ENCODE measurements around the gene ZNF239. TPM values are rescaled to one million over a fixed set of nuclear protein-coding genes. Genes with fewer than 3 reads are reported as not detected.

Gene ZNF239
- total RNA-seq, 1 experiment from 2014 or later: 7.7 TPM

DNA sequence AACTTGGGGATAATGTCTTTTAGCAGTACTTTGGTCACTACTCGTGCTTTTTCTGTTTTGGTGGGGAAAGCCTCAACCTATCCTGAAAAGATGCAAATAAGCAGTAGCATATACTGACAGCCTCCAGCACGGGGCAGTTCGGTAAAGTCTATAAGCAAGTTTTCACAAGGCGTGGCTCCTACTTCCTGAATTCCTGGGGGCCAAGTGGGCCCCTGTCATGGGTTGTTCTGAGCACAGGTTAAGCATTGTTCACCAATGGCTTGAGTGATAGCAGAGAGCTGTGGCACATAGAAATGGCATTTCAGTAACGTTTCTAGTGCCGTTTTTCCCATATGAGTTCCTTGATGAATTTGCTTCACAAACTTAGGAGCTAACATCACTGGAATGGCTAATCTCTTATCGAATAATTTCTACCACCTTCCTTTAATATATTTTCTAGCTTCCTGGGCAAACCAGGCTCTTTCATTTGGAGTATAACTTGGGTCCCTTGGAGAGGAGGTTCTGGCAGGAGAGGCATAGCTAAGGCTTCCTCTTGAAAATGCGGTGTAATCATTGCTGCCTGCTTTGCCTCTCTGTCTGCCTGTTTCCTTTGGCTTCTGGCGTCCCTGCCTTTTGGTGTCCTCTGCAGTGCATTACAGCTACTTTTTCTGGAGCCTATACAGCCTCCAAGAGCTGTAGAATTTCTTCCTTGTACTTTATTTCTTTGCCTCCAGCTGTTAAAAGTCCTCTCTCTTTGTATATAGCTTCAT, 11.7 kb upstream of the ZNF239 start:
- no peak for ATAC-seq
- peaks cover 14% of the 10 kb centered on the region for H3K9me3 Mint-ChIP-seq
- no peak overlapping the region for H3K27ac Mint-ChIP-seq
- peaks cover 17% of the 10 kb centered on the region for H3K27me3 Mint-ChIP-seq (ENCODE audit: low read depth)
- ChIA-PET POLR2A (no interaction called here), CTCF (no interaction called here)
- 0 out of 2 replicates have a peak, but pooled peaks cover 3% of the 10 kb centered on the region for H3K36me3 Mint-ChIP-seq
- no peaks in the 10 kb centered on the region for H3K4me1 Mint-ChIP-seq
- DNase-seq (ENCODE audit: low spot score): no peak
- TF ChIP-seq ZNF263 (CRISPR knock-in tag; IDR thresholded peaks at IDR 0.05; ENCODE audit: low read depth) (no peak), CREM (CRISPR knock-in tag; IDR thresholded peaks at IDR 0.05) (no peak), HMGA2 (CRISPR knock-in tag; IDR thresholded peaks at IDR 0.05) (no peak), FOXK1 (CRISPR knock-in tag; IDR thresholded peaks at IDR 0.05) (no peak), SMAD3 (CRISPR knock-in tag; IDR thresholded peaks at IDR 0.05; ENCODE audit: borderline replicate concordance) (no peak)
- TF ChIP-seq, protein P1, sequence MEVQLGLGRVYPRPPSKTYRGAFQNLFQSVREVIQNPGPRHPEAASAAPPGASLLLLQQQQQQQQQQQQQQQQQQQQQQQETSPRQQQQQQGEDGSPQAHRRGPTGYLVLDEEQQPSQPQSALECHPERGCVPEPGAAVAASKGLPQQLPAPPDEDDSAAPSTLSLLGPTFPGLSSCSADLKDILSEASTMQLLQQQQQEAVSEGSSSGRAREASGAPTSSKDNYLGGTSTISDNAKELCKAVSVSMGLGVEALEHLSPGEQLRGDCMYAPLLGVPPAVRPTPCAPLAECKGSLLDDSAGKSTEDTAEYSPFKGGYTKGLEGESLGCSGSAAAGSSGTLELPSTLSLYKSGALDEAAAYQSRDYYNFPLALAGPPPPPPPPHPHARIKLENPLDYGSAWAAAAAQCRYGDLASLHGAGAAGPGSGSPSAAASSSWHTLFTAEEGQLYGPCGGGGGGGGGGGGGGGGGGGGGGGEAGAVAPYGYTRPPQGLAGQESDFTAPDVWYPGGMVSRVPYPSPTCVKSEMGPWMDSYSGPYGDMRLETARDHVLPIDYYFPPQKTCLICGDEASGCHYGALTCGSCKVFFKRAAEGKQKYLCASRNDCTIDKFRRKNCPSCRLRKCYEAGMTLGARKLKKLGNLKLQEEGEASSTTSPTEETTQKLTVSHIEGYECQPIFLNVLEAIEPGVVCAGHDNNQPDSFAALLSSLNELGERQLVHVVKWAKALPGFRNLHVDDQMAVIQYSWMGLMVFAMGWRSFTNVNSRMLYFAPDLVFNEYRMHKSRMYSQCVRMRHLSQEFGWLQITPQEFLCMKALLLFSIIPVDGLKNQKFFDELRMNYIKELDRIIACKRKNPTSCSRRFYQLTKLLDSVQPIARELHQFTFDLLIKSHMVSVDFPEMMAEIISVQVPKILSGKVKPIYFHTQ (CRISPR knock-in tag; IDR thresholded peaks at IDR 0.05): no peak
- no peak overlapping the region for H3K4me3 Mint-ChIP-seq

DNA sequence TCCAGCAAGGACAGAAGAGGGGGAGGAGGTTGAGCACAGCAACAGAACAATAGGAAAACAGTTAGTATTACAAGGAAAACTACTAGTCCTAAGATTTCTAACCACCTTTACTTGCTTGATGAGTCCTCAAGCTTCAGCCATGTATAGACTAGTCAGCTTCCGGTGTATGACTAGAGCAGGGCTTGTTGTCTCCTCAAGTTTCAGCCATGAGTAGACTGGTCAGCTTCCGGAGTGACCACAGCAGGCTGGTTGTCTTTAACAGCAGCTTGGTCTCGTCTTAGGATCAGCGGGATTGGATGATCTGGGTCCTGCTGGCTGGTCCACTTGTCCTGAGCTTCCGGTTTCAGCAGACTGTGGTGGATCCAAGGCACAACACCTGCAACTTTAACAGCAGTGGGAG, 10.6 kb upstream of the ZNF239 start:
- POLR2A ChIA-PET: interaction anchor here (0.6 kb wide), 1 partner anchor 14 kb away, joined by 3 read pairs; no protein-coding TSS in a partner anchor
- CTCF ChIA-PET: no interaction called here
- Mint-ChIP-seq H3K27ac (no peak overlapping the region), H3K4me1 (no peaks in the 10 kb centered on the region), H3K4me3 (no peak overlapping the region), H3K27me3 (ENCODE audit: low read depth) (peaks cover 20% of the 10 kb centered on the region), H3K9me3 (peaks cover 4% of the 10 kb centered on the region), H3K36me3 (no peaks in the 10 kb centered on the region)
- TF ChIP-seq CREB1 (CRISPR knock-in tag; IDR thresholded peaks at IDR 0.05): no peak
- no peak for TF ChIP-seq EMX1 (CRISPR knock-in tag; IDR thresholded peaks at IDR 0.05)
- ATAC-seq (no peak), DNase-seq (ENCODE audit: low spot score) (no peak)

DNA sequence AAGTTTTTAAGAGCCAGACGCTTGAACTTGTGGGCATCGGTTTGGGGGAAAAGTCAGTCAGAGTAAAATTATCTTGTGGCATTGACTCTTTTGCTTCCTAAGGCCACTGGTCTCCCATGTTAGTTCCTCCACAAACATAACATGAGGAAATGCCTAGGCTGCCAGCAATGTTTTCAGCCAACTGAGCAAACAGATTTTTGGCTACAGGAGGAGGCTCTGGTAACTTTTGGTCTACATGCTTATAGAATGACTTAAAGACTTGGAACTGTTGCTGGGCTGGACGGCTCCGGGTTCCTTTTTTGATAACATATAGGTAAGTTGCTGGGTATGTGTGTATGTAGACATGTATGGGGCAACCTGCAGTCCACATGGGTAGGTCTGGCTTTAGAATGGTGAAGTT, 9.6 kb upstream of the ZNF239 start:
- CTCF ChIA-PET: no interaction called here
- POLR2A ChIA-PET: no interaction called here
- TF ChIP-seq JUN (CRISPR knock-in tag; IDR thresholded peaks at IDR 0.05): no peak
- no peak for TF ChIP-seq FOXP1 (CRISPR knock-in tag; IDR thresholded peaks at IDR 0.05; ENCODE audit: borderline replicate concordance)
- no peaks in the 10 kb centered on the region for H3K4me1 Mint-ChIP-seq
- no peak for DNase-seq (ENCODE audit: low spot score)
- H3K4me3 Mint-ChIP-seq: no peak overlapping the region
- H3K27me3 Mint-ChIP-seq (ENCODE audit: low read depth): peaks cover 17% of the 10 kb centered on the region
- H3K36me3 Mint-ChIP-seq: no peaks in the 10 kb centered on the region
- H3K27ac Mint-ChIP-seq: no peak overlapping the region
- no peaks in the 10 kb centered on the region for H3K9me3 Mint-ChIP-seq
- no peak for ATAC-seq

DNA sequence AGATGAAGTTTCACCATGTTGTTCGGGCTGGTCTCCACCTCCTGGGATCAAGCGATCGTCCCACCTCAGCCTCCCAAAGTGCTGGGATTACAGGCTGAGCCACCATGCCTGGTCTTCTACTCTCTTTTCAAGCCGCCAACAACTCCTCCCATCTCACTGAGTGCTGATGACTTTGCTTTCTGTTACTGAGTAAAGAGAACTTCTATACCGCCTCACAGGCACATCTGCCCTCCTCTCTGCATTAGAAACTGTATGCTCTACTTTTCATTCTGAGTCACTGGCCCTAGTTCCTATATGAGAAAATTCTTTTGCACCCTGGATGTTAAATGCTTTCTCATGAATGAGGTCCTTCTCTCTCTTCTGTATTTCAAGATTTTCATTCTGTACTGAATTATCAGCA, 2.2 kb upstream of the ZNF239 start:
- Mint-ChIP-seq H3K27ac (no peak overlapping the region), H3K36me3 (peaks cover 17% of the 10 kb centered on the region), H3K4me3 (no peak overlapping the region), H3K27me3 (ENCODE audit: low read depth) (peaks cover 64% of the 10 kb centered on the region), H3K9me3 (peaks cover 25% of the 10 kb centered on the region), H3K4me1 (peaks cover 26% of the 10 kb centered on the region)
- no peak for ATAC-seq
- ChIA-PET POLR2A (no interaction called here), CTCF (no interaction called here)
- DNase-seq (ENCODE audit: low spot score): no peak
- TF ChIP-seq FOXJ3 (CRISPR knock-in tag; IDR thresholded peaks at IDR 0.05; ENCODE audit: borderline replicate concordance) (no peak), TCF7 (CRISPR knock-in tag; IDR thresholded peaks at IDR 0.05; ENCODE audit: low read depth) (no peak), IRF2 (CRISPR knock-in tag; IDR thresholded peaks at IDR 0.05; ENCODE audit: borderline replicate concordance, low read depth) (no peak), GRHL2 (CRISPR knock-in tag; IDR thresholded peaks at IDR 0.05; ENCODE audit: insufficient replicate concordance, severe bottlenecking) (no peak), PRRX2 (CRISPR knock-in tag; IDR thresholded peaks at IDR 0.05) (no peak), ETV6 (CRISPR knock-in tag; IDR thresholded peaks at IDR 0.05) (no peak), OVOL2 (CRISPR knock-in tag; IDR thresholded peaks at IDR 0.05; ENCODE audit: borderline replicate concordance) (no peak)
- TF ChIP-seq, protein P2, sequence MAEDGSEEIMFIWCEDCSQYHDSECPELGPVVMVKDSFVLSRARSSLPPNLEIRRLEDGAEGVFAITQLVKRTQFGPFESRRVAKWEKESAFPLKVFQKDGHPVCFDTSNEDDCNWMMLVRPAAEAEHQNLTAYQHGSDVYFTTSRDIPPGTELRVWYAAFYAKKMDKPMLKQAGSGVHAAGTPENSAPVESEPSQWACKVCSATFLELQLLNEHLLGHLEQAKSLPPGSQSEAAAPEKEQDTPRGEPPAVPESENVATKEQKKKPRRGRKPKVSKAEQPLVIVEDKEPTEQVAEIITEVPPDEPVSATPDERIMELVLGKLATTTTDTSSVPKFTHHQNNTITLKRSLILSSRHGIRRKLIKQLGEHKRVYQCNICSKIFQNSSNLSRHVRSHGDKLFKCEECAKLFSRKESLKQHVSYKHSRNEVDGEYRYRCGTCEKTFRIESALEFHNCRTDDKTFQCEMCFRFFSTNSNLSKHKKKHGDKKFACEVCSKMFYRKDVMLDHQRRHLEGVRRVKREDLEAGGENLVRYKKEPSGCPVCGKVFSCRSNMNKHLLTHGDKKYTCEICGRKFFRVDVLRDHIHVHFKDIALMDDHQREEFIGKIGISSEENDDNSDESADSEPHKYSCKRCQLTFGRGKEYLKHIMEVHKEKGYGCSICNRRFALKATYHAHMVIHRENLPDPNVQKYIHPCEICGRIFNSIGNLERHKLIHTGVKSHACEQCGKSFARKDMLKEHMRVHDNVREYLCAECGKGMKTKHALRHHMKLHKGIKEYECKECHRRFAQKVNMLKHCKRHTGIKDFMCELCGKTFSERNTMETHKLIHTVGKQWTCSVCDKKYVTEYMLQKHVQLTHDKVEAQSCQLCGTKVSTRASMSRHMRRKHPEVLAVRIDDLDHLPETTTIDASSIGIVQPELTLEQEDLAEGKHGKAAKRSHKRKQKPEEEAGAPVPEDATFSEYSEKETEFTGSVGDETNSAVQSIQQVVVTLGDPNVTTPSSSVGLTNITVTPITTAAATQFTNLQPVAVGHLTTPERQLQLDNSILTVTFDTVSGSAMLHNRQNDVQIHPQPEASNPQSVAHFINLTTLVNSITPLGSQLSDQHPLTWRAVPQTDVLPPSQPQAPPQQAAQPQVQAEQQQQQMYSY (CRISPR knock-in tag; IDR thresholded peaks at IDR 0.05): no peak
- TF ChIP-seq, protein P3, sequence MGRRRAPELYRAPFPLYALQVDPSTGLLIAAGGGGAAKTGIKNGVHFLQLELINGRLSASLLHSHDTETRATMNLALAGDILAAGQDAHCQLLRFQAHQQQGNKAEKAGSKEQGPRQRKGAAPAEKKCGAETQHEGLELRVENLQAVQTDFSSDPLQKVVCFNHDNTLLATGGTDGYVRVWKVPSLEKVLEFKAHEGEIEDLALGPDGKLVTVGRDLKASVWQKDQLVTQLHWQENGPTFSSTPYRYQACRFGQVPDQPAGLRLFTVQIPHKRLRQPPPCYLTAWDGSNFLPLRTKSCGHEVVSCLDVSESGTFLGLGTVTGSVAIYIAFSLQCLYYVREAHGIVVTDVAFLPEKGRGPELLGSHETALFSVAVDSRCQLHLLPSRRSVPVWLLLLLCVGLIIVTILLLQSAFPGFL (CRISPR knock-in tag; IDR thresholded peaks at IDR 0.05; ENCODE audit: borderline replicate concordance): no peak
- TF ChIP-seq, protein P4, sequence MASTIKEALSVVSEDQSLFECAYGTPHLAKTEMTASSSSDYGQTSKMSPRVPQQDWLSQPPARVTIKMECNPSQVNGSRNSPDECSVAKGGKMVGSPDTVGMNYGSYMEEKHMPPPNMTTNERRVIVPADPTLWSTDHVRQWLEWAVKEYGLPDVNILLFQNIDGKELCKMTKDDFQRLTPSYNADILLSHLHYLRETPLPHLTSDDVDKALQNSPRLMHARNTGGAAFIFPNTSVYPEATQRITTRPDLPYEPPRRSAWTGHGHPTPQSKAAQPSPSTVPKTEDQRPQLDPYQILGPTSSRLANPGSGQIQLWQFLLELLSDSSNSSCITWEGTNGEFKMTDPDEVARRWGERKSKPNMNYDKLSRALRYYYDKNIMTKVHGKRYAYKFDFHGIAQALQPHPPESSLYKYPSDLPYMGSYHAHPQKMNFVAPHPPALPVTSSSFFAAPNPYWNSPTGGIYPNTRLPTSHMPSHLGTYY (CRISPR knock-in tag; IDR thresholded peaks at IDR 0.05): no peak

All from WTC11 (cell line).